ENCODE results near the gene MYOM1. TPM values are rescaled to one million over a fixed set of nuclear protein-coding genes. Genes with fewer than 3 reads are reported as not detected.
"Not testable (repeated sequence)": the region's sequence is repeated elsewhere in the genome, so short reads cannot be mapped to it uniquely, and the experiment has no call there.

The MYOM1 gene
- total RNA-seq, 2 experiments from 2014 or later: 0.74 to 1.5 TPM

GRCh38 chr18:3035635-3036034 is 184.1 kb downstream of the MYOM1 start:
- no peak for TF ChIP-seq CTCF (IDR thresholded peaks at IDR 0.05)
- ATAC-seq (ENCODE audit: poor library complexity): no peak
- H3K36me3 ChIP-seq (ENCODE audit: insufficient read depth, low read length): no peaks in the 10 kb centered on the region
- Mint-ChIP-seq H3K27ac (no peak overlapping the region), H3K36me3 (ENCODE audit: low read depth) (no peaks in the 10 kb centered on the region), H3K4me3 (no peak overlapping the region), H3K27me3 (no peaks in the 10 kb centered on the region), H3K9me3 (no peaks in the 10 kb centered on the region), H3K4me1 (ENCODE audit: low read depth) (peaks cover 11% of the 10 kb centered on the region)
- DNase-seq: no peak
- ChIA-PET CTCF (no interaction called here), POLR2A (interaction anchor here (0.6 kb wide), 1 partner anchor 8 kb away, joined by 4 read pairs; no protein-coding TSS in a partner anchor)
- peaks cover 5% of the 10 kb centered on the region for H3K4me1 ChIP-seq (ENCODE audit: insufficient read depth, low read length)
- H3K9me3 ChIP-seq (ENCODE audit: control insufficient read depth in 1 of 2, insufficient read depth in 1 of 2, low read length in 2 of 2): no peaks in the 10 kb centered on the region
- H3K27me3 ChIP-seq (ENCODE audit: control insufficient read depth in 1 of 2, insufficient read depth in 2 of 2, low read length in 2 of 2): no peaks in the 10 kb centered on the region
- no peak overlapping the region for H3K4me3 ChIP-seq (ENCODE audit: low read length)
- intact Hi-C loops (cut with DNase I, micrococcal nuclease): no loop called here
- no peak overlapping the region for H3K27ac ChIP-seq (ENCODE audit: low read depth in 1 of 2, low read length in 2 of 2)

- TF ChIP-seq CTCF (IDR thresholded peaks at IDR 0.05): no peak
- Histone ChIP-seq H3K27ac (ENCODE audit: low read depth in 1 of 2, low read length in 2 of 2) (no peak overlapping the region), H3K27me3 (ENCODE audit: control insufficient read depth in 1 of 2, insufficient read depth in 2 of 2, low read length in 2 of 2) (no peaks in the 10 kb centered on the region), H3K4me3 (ENCODE audit: low read length) (no peak overlapping the region), H3K36me3 (ENCODE audit: insufficient read depth, low read length) (no peaks in the 10 kb centered on the region), H3K9me3 (ENCODE audit: control insufficient read depth in 1 of 2, insufficient read depth in 1 of 2, low read length in 2 of 2) (no peaks in the 10 kb centered on the region), H3K4me1 (ENCODE audit: insufficient read depth, low read length) (peaks cover 11% of the 10 kb centered on the region)
- ATAC-seq (ENCODE audit: poor library complexity) (no peak), DNase-seq (no peak)
- ChIA-PET POLR2A (no interaction called here), CTCF (no interaction called here)
- no peaks in the 10 kb centered on the region for H3K9me3 Mint-ChIP-seq
- no peak overlapping the region for H3K27ac Mint-ChIP-seq
- no peaks in the 10 kb centered on the region for H3K36me3 Mint-ChIP-seq (ENCODE audit: low read depth)
- no peaks in the 10 kb centered on the region for H3K27me3 Mint-ChIP-seq
- intact Hi-C loops (cut with DNase I, micrococcal nuclease): no loop called here
- H3K4me3 Mint-ChIP-seq: no peak overlapping the region
- peaks cover 5% of the 10 kb centered on the region for H3K4me1 Mint-ChIP-seq (ENCODE audit: low read depth)
Observed at GRCh38 chr18:3032721-3033120, 187.0 kb downstream of the MYOM1 start.

- no peaks in the 10 kb centered on the region for H3K9me3 ChIP-seq (ENCODE audit: control insufficient read depth in 1 of 2, insufficient read depth in 1 of 2, low read length in 2 of 2)
- no peaks in the 10 kb centered on the region for H3K27me3 ChIP-seq (ENCODE audit: control insufficient read depth in 1 of 2, insufficient read depth in 2 of 2, low read length in 2 of 2)
- POLR2A ChIA-PET: no interaction called here
- TF ChIP-seq CTCF (IDR thresholded peaks at IDR 0.05): no peak
- peaks cover 6% of the 10 kb centered on the region for H3K4me1 ChIP-seq (ENCODE audit: insufficient read depth, low read length)
- no peak overlapping the region for H3K27ac ChIP-seq (ENCODE audit: low read depth in 1 of 2, low read length in 2 of 2)
- DNase-seq: no peak
- Mint-ChIP-seq H3K27me3 (no peaks in the 10 kb centered on the region), H3K27ac (no peak overlapping the region), H3K36me3 (ENCODE audit: low read depth) (no peaks in the 10 kb centered on the region), H3K4me3 (no peak overlapping the region), H3K9me3 (no peaks in the 10 kb centered on the region), H3K4me1 (ENCODE audit: low read depth) (no peaks in the 10 kb centered on the region)
- no peaks in the 10 kb centered on the region for H3K36me3 ChIP-seq (ENCODE audit: insufficient read depth, low read length)
- H3K4me3 ChIP-seq (ENCODE audit: low read length): no peak overlapping the region
- ATAC-seq (ENCODE audit: poor library complexity): no peak
- intact Hi-C loops (cut with DNase I, micrococcal nuclease): no loop called here
- CTCF ChIA-PET: no interaction called here
Observed at GRCh38 chr18:3029215-3029952, 190.4 kb downstream of the MYOM1 start.

GRCh38 chr18:3028115-3028514 is 191.7 kb downstream of the MYOM1 start:
- H3K4me3 ChIP-seq (ENCODE audit: low read length); H3K9me3 Mint-ChIP-seq; H3K27ac Mint-ChIP-seq; H3K4me3 Mint-ChIP-seq; H3K27ac ChIP-seq (ENCODE audit: low read depth in 1 of 2, low read length in 2 of 2); H3K36me3 Mint-ChIP-seq (ENCODE audit: low read depth); POLR2A ChIA-PET; ATAC-seq (ENCODE audit: poor library complexity); H3K36me3 ChIP-seq (ENCODE audit: insufficient read depth, low read length); H3K4me1 Mint-ChIP-seq (ENCODE audit: low read depth); H3K4me1 ChIP-seq (ENCODE audit: insufficient read depth, low read length); H3K27me3 Mint-ChIP-seq; intact Hi-C loops (cut with DNase I, micrococcal nuclease); H3K27me3 ChIP-seq (ENCODE audit: control insufficient read depth in 1 of 2, insufficient read depth in 2 of 2, low read length in 2 of 2); DNase-seq; CTCF ChIA-PET; H3K9me3 ChIP-seq (ENCODE audit: control insufficient read depth in 1 of 2, insufficient read depth in 1 of 2, low read length in 2 of 2): not testable (repeated sequence)

All from CD4-positive, alpha-beta T cell (primary cell).